Panc1 (cell line): Measurements from ENCODE around the gene SH2D1B.

ENCODE experiments used
- POLR2AphosphoS5 ChIP-seq: IDR thresholded peaks from 2 replicates; pipeline ENCODE4 v1.6.1; 2012; ENCODE audit warnings: mild to moderate bottlenecking, low read depth, low read length, moderate library complexity
- SIN3A ChIP-seq: IDR thresholded peaks from 2 replicates; pipeline ENCODE4 v1.6.1; 2012; ENCODE audit warnings: low read depth, mild to moderate bottlenecking, low read length, moderate library complexity, borderline replicate concordance; ENCODE audit not compliant: insufficient read depth
- TCF7L2 ChIP-seq: IDR thresholded peaks from 2 replicates; pipeline ENCODE4 v1.6.1; 2011; ENCODE audit warnings: mild to moderate bottlenecking, low read depth, low read length, inconsistent platforms
- TF ChIP-seq, protein P1 (sequence below): fragments of 450-650 bp; IDR thresholded peaks from 2 replicates; pipeline ENCODE4 v1.5.1; 2017; ENCODE audit warnings: mild to moderate bottlenecking
- TF ChIP-seq, protein P2 (sequence below), 2 experiments: IDR thresholded peaks; 2 replicates each; pipeline ENCODE4 v1.6.1; 2011 to 2012; ENCODE audit warnings: low read depth in 2 of 2, control low read depth in 1 of 2, low read length in 1 of 2, mild to moderate bottlenecking in 1 of 2, moderate library complexity in 1 of 2; ENCODE audit not compliant: insufficient read depth in 1 of 2

DNA sequence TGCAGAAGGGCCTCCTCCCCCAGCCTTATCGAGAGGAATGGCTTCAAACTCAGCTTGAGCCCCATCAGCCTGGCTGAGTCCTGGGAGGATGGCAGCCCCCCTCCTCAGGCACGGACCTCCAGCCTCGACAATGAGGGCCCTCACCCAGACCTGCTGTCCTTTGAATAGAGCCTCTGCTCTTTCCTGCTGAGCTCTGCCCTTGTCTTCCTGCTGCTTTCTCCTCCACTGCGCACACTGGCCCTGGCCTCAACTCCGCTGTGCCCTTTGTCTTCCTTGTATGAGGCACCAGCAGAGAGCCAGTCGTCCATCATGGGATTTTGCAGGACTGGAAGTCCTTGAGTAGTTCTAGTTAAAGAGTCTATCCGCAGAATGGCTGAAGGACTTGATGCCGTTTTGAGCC is 28.4 kb downstream of the SH2D1B start:
- TF ChIP-seq, protein P1, sequence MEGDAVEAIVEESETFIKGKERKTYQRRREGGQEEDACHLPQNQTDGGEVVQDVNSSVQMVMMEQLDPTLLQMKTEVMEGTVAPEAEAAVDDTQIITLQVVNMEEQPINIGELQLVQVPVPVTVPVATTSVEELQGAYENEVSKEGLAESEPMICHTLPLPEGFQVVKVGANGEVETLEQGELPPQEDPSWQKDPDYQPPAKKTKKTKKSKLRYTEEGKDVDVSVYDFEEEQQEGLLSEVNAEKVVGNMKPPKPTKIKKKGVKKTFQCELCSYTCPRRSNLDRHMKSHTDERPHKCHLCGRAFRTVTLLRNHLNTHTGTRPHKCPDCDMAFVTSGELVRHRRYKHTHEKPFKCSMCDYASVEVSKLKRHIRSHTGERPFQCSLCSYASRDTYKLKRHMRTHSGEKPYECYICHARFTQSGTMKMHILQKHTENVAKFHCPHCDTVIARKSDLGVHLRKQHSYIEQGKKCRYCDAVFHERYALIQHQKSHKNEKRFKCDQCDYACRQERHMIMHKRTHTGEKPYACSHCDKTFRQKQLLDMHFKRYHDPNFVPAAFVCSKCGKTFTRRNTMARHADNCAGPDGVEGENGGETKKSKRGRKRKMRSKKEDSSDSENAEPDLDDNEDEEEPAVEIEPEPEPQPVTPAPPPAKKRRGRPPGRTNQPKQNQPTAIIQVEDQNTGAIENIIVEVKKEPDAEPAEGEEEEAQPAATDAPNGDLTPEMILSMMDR: no peak
- TF ChIP-seq TCF7L2: no peak
- TF ChIP-seq POLR2AphosphoS5: no peak
- TF ChIP-seq, protein P2, sequence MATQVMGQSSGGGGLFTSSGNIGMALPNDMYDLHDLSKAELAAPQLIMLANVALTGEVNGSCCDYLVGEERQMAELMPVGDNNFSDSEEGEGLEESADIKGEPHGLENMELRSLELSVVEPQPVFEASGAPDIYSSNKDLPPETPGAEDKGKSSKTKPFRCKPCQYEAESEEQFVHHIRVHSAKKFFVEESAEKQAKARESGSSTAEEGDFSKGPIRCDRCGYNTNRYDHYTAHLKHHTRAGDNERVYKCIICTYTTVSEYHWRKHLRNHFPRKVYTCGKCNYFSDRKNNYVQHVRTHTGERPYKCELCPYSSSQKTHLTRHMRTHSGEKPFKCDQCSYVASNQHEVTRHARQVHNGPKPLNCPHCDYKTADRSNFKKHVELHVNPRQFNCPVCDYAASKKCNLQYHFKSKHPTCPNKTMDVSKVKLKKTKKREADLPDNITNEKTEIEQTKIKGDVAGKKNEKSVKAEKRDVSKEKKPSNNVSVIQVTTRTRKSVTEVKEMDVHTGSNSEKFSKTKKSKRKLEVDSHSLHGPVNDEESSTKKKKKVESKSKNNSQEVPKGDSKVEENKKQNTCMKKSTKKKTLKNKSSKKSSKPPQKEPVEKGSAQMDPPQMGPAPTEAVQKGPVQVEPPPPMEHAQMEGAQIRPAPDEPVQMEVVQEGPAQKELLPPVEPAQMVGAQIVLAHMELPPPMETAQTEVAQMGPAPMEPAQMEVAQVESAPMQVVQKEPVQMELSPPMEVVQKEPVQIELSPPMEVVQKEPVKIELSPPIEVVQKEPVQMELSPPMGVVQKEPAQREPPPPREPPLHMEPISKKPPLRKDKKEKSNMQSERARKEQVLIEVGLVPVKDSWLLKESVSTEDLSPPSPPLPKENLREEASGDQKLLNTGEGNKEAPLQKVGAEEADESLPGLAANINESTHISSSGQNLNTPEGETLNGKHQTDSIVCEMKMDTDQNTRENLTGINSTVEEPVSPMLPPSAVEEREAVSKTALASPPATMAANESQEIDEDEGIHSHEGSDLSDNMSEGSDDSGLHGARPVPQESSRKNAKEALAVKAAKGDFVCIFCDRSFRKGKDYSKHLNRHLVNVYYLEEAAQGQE (IDR thresholded peaks at IDR 0.05; ENCODE audit: insufficient read depth in 1 of 2, low read depth in 2 of 2, low read length in 1 of 2): no peak
- TF ChIP-seq SIN3A: no peak
